Spleen (tissue), 7 donors: Measurements from ENCODE around the gene RELA.

ENCODE experiments used
- POLR2A ChIP-seq, 3 donors: fragments of 450-650 bp; IDR thresholded peaks; one replicate each; pipeline ENCODE4 v1.5.1; 2017; ENCODE audit warnings: antibody characterized with exemption in 3 of 3, mild to moderate bottlenecking in 1 of 3
- POLR2AphosphoS5 ChIP-seq, 3 donors: sonication (generic); formaldehyde crosslinking; IDR thresholded peaks; one replicate each; pipeline ENCODE4 v1.5.1; 2017; ENCODE audit warnings: antibody characterized with exemption in 3 of 3
- TF ChIP-seq, protein P1 (sequence below), 11 experiments: fragments of 200-600 bp in 7 of 11; fragments of 450-650 bp in 4 of 11; sonication (generic) in 4 of 11; IDR thresholded peaks in 8 of 11; conservative IDR thresholded peaks in 3 of 11; 1 replicate in 7 of 11; 2 replicates in 4 of 11; pipeline versions ENCODE4 v1.4.0 to v1.8.0; 2016 to 2021; ENCODE audit warnings: antibody characterized with exemption in 11 of 11, inconsistent platforms in 4 of 11, mild to moderate bottlenecking in 1 of 11
- donor health status: DM: no; HTN: no; CAD: no; lungs with moderate emphysema.
- donor health status: DM: no; HTN: no; CAD: no.
- donor health status: DM: no; HTN: no; CAD: no.

DNA sequence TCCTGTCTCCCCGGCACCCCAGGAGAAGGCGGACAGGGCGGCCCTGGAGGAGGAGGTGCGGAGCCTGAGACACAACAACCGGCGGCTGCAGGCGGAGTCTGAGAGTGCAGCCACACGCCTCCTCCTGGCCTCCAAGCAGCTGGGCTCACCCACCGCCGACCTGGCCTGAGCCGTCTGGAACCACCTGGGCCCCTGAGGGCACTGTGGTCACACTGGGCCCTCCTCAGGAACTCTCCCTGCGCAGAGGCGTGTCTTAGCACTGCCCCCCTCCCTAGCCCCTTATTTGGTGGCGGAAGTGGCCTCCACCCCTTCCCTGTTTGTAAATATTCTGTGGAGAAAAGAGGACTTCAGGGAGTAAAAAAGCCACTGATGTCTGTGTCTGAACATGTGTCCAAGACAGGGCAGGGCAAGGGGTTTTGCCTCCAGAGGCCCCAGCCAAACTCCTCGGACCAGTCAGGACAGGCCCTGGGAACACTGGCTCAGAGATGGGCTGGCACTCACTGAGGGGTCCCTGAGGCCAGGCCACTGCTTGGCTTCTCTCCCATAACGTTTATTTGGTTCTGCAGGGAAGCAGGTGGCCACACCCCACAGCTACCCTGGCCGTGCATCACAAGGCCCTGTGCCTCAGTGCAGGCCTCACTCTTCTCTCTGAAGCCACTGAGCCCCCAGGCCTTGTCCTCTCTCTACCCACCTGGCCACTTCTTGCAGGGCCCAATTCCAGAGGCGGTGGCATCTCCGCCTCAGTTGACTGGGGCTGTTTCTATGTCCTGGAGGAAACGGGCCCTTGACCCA, 12.0 kb downstream of the RELA start:
- TF ChIP-seq, protein P1, sequence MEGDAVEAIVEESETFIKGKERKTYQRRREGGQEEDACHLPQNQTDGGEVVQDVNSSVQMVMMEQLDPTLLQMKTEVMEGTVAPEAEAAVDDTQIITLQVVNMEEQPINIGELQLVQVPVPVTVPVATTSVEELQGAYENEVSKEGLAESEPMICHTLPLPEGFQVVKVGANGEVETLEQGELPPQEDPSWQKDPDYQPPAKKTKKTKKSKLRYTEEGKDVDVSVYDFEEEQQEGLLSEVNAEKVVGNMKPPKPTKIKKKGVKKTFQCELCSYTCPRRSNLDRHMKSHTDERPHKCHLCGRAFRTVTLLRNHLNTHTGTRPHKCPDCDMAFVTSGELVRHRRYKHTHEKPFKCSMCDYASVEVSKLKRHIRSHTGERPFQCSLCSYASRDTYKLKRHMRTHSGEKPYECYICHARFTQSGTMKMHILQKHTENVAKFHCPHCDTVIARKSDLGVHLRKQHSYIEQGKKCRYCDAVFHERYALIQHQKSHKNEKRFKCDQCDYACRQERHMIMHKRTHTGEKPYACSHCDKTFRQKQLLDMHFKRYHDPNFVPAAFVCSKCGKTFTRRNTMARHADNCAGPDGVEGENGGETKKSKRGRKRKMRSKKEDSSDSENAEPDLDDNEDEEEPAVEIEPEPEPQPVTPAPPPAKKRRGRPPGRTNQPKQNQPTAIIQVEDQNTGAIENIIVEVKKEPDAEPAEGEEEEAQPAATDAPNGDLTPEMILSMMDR (IDR thresholded peaks at IDR 0.05 in 8 of 11, conservative IDR thresholded peaks at IDR 0.05 in 3 of 11) = no peak
- TF ChIP-seq POLR2A (IDR thresholded peaks at IDR 0.05) = no peak
- TF ChIP-seq POLR2AphosphoS5 (IDR thresholded peaks at IDR 0.05) = peak in 2 of 3 donors; percentile 32 to 60
